IPS DF 4.7 (cell line): ENCODE results near the gene TMEM232.
"Not testable (repeated sequence)": the region's sequence is repeated elsewhere in the genome, so short reads cannot be mapped to it uniquely, and the experiment has no call there.

Source experiments
- DNase-seq: peaks from one replicate; pipeline ENCODE4 v3.0.0-alpha.2; 2013; ENCODE audit warnings: low spot score; ENCODE audit errors: extremely low read depth

Gene TMEM232

GRCh38 chr5:110726249-110727024 is at the start of gene TMEM232:
Gene TMEM232 (minus strand): TSS chr5:110726671. CDS start chr5:110667352, 59,319 bp downstream.
- peak; percentile 60 for DNase-seq

- no peak for DNase-seq
Measured at GRCh38 chr5:110770286-110770685, 43.8 kb upstream of the TMEM232 start.

GRCh38 chr5:110769000-110769681 is 42.7 kb upstream of the TMEM232 start:
- no peak for DNase-seq

GRCh38 chr5:110768138-110768860 is 41.8 kb upstream of the TMEM232 start:
- no peak for DNase-seq

- no peak for DNase-seq
Measured at GRCh38 chr5:110760158-110760557, 33.7 kb upstream of the TMEM232 start.

- no peak for DNase-seq
Measured at GRCh38 chr5:110757118-110757729, 30.8 kb upstream of the TMEM232 start.

GRCh38 chr5:110754181-110754580 is 27.7 kb upstream of the TMEM232 start:
- DNase-seq, result no peak

- DNase-seq, result no peak
Measured at GRCh38 chr5:110753600-110753999, 27.1 kb upstream of the TMEM232 start.

GRCh38 chr5:110752953-110753352 is 26.5 kb upstream of the TMEM232 start:
- DNase-seq, result no peak

GRCh38 chr5:110751902-110752762 is 25.7 kb upstream of the TMEM232 start:
- DNase-seq, result no peak

GRCh38 chr5:110738812-110739651 is 12.6 kb upstream of the TMEM232 start, which contains the start of gene SLC25A46:
Gene SLC25A46 (plus strand): TSS chr5:110739007. CDS start chr5:110739120, 113 bp downstream.
- DNase-seq, result peak; percentile 69

- DNase-seq, result no peak
Measured at GRCh38 chr5:110738503-110738811, 12.0 kb upstream of the TMEM232 start.

GRCh38 chr5:110736753-110737152 is 10.3 kb upstream of the TMEM232 start:
- no peak for DNase-seq

GRCh38 chr5:110735556-110735955 is 9.1 kb upstream of the TMEM232 start:
- DNase-seq, result no peak

- no peak for DNase-seq
Measured at GRCh38 chr5:110734101-110734500, 7.6 kb upstream of the TMEM232 start.

GRCh38 chr5:110731499-110731898 is 5.0 kb upstream of the TMEM232 start:
- not testable (repeated sequence) for DNase-seq

- DNase-seq, result no peak
Measured at GRCh38 chr5:110727025-110727314, 499 bp upstream of the TMEM232 start.

GRCh38 chr5:110718311-110718710 is 8.2 kb downstream of the TMEM232 start:
- DNase-seq, result no peak

GRCh38 chr5:110716247-110717245 is 9.9 kb downstream of the TMEM232 start:
- no peak for DNase-seq
